T-helper 9 cell (primary cell): ENCODE data around the gene PACRG.

Experiments
- DNase-seq: peaks from one replicate; pipeline ENCODE4 v3.0.0-alpha.2; 2020

Gene PACRG

DNA sequence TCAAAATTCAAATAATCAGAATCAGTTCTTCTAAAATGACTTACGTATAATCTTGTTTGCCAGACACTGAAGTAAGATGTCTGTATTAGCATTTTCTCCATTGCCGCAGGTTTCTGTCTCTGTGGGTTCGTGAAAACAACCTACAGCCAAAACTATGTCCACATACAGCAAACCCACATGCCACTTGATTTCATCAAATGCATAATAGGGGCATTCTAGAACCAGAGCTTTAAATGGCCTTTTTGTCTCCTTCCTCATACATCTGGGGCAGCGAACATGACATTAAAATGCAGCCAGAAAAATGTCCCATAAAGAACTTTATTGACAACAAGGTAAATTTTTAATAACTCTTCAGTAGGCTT lies 596.5 kb downstream of the PACRG start:
- no peak for DNase-seq

DNA sequence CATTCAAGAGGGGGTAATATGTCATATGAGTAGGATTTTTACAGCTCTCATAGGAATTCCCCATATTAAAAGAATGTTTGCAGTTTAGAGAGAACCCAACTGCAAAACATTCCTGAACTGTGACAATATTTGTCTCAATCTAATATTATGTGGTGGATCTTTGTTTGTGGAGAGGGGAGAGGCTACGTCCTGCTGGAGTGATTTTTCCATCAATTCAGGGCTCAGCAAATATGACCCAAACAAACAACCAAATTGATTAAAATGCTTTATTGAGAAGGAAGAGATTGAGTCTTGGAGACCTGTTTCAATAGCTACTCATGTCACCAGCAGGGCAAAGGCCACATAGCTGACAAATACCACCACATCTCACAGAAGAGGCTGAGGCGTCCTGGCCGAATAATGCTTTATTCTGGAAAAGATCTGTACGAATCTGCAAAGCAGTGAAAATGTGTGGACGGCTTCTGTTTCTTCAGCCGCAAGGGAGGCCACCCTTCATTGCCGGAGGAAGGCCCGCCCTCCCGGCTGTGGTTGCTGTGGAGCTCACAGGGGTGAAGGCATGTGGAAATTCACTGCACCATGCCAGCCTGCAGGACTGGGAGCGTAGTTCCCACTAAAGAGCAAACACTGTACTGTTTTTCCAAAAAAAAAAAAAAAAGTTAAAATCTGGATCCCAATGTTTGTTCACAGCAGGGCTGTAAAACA lies 597.1 kb downstream of the PACRG start:
- DNase-seq: no peak

DNA sequence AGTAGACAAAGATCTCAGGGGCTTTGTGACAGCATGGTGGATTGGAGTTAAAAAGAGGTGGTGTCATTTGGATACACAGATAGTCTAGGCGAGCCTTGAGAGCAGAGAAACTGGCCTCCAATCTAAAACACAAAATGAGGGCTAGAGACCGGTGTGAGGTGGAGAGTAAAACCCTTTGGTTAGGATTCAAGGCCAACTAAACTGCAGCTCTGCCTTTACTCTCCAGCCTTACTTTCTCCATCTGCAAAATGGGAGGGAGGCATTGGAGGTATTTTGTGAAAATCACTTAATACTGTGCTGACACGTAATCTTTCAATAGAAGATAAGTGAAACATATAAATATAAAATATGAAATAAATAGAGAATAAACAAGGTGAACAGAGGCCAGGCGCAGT lies 597.6 kb downstream of the PACRG start:
- no peak for DNase-seq

DNA sequence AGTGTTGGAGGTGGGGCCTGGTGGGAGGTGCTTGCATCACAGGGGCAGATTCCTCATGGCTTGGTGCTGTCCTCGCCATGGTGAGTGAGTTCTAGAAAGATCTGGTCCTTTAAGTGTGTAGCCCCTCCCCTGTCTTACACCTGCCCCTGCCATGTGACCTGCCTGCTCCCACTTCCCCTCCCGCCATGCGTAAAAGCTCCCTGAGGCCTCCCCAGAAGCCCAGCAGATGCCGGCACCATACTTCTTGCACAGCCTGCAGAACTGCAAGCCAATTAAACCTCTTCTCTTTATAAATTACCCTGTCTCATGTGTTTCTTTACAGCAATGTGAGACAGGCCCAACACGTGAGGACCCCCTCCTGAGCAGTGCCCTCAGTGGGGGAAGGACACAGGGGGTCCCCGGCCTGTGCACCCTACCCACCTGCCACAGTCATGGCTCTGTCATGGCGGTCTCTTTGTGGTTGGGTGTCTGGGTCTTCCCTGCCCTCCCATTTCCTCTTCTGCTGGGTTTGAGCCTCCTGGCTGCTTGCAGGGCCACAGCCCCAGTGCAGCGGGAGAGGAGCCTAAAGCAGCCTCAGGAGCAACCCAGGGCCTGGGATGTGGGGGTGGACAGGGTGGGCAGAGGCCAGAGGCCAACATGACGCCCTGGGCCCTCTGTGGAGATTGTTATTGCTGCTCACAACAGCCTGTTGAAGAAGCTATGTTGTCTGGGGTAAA lies 599.5 kb downstream of the PACRG start:
- no peak for DNase-seq

DNA sequence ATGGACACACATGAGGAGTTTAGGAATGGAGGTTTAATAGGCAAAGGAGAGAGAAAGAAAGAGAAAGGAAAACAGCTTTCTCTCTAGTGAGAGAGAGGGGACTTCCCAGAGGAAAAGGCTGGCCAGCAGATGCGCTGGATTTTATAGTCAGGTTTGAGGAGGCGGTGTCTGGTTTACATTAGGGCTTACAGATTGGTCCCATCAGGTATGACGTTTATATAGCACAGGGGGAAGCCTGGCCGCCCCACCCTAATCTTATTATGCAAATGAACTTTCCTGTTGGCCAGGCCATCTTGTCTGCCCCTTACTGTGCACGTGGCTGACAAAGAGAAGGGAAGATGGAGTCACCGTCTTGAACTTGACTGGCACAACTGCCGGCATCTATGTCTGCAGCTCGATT lies 600.1 kb downstream of the PACRG start:
- no peak for DNase-seq

DNA sequence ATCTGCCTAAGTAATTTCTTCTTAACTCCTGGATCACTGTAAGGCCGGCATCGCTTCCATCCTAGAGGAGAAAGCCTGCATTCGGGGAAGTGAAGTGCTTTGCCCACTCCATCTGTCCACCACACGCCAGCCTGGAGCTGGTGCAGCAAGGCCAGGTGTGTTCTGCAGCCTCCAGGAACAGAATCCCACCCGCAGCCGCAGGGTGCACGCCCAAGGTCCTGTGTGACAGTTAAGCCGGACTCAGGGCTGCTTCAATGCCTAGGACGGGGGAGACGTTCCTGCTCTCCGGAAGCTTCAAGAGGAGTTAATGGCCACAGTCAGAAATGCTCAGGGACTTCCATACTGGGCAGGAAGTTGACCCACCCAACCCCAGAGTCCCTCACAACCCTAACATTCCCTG lies 600.6 kb downstream of the PACRG start:
- no peak for DNase-seq

DNA sequence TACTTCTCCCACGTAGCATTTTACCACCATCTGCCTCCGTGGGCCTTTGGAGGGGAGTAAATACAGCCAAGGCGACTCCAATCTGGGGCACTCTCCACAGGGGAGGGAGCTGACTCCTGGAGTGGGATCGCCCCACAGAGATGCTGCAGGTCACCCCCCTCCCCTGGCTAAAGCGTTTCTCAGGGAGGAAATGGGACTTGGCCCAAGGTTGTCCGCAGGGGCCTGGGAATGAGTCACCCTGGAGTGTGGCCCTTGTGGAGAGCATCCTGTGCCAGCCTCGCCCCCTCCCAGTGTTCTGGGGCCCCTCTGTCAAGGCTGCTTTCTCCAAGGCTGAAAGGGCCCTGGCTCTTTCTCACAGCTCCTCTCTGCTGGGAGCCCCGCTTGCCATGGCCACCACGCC lies 602.2 kb downstream of the PACRG start:
- no peak for DNase-seq

DNA sequence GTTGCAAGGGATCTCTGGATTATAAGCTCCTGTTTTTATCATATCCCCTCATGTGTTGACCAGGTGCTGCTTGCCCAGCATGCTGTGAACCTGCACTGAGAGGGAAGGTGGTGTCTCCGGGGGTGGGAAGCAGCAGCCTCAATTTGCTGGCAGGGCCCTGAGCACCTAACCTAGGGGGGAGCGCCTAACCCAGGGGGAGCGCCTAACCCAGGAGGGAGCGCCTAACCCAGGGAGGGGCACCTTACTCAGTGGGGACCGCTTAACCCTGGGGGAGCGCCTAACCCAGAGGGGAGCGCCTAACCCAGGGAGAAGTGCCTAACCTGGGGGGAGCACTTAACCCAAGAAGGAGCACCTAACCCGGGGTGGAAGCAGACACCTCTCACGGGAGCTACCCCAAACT lies 603.5 kb downstream of the PACRG start:
- no peak for DNase-seq

DNA sequence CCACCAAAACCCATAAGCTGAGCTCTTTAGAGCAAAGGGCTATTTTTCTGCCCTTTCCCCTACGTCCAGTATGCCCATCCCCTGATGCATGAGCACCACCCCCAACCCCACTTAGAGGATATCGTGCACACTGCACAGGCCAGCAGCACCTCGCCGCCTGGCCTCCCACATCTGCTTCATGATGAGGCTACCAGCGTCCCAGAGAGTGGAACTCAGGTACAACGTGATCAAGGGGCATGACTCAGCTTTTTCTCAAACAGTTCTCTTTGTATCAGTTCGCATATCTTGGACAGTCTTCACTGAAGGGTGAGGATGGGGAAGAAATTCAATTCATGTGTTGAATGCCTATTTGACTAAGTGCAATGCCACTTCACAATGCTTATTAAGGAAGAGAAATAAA lies 604.8 kb downstream of the PACRG start:
- no peak for DNase-seq

DNA sequence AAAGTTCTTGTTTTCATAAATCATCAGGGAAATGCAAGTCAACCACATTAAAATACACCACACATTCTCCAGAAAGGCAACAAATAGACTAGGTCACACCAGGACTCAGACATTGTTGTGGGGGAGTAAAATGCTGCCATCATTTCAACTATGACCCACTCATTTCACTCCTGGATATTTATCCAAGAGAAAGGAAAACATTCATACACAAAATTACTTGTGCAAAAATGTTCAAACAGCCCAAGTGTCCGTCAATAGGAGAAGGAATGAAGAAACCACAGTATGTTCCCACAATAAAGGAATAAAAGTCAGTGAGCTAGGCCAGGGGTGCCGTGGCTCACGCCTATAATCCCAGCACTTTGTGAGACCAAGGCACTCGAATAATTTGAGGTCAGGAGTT lies 605.3 kb downstream of the PACRG start:
- DNase-seq: no peak

DNA sequence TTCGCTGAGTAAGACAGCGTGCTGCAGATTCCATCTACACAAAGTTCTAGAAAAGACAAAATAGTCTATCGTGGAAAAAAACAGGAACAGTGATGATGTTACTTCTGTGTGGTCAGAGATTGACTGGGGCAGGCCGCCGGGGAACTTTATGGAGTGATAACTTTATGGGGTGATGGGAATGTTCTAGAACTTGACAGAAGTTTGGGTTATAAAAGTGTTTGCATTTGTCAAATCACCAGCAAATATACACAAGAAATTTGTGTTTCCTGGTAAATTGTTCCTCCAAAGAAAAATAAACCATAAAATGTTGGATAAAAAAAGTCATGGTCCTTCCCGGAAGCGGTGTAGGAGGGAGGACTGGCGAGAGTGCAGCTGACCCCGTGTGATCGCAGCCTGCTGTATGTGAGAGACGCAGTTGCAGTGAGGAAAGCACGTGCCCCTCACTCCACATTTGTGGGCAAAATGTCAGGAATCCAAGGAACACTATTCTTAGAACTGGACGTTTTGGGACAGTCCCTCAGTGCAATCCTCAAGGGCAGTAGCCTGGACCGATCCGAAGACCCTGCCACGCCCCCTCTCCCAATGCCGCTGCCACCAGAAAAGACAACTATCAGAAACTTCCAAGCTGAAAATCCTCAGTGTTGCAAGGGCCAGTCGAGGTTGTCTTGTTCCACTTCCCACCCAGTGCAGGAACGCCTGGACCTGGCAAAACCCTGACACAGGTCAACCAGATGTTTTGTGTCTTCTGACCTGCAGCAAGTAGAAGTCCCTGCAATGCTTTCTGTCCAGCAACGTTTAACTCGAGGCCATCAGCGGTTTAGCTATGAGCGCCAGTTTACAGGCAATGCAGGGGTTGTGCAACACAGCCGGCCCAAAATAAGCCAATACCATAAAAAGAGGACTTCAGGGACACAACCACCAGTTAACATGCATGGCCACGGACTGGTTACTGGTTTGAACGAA lies 606.2 kb downstream of the PACRG start:
- no peak for DNase-seq

DNA sequence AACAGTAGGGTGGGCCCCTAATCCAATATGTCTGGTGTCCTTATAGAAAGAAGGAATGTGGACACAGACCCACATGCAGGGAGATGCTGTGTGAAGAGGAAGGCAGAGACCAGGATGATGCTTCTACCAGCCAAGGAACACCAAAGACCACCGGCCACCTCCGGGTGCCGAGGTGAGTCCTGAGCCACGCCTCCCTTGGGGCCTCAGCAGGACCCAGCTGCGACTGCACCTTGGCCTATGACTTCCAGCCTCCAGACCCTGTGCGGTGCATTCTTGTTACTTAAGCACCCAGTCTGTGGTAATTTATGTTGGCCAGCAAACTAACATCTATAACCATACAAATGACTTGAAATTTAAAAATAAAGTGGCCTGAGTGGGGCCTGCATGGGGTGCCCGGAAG lies 607.3 kb downstream of the PACRG start:
- no peak for DNase-seq

DNA sequence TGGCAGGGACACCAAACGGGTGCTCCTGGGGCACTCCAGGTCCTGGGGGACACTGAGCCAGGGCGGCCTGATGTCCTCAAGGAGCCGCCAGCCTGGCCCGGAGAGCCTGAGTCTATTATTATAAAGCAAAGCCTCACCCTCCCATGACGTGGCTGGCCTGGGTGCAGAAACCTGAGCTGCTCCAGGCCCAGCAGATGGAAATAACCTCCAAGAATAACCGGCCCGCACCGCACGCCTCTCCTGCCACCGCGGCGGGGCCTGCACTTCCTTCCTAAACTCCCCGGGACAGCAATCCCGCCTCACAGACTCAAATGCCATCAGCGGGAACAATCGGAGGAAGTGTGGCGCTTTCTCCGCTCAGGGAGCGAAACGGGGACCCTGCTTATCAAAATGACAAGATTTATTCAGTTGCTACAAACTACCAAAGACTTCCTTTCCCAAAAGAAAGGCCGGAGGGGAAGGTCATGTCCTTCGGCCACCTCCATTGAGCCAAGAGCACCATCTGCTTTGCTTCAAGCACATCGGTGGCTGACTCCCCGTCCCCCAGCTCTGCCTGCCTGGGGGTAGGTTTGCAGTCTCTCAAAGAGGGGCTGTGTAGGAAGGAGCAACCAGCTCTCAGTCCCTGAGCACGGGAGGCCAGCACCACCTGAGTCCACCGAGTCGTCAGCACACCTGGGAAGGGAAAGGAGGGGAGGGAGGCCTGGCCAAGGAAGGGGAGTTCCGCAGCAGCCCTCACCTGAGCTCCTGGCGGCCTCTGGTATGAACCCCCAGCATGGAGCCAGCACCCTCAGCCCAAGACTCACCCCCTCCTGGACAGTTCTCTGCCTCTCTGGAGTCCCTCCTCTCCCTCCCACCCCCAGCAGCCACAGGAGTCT lies 608.1 kb downstream of the PACRG start:
- DNase-seq: no peak

DNA sequence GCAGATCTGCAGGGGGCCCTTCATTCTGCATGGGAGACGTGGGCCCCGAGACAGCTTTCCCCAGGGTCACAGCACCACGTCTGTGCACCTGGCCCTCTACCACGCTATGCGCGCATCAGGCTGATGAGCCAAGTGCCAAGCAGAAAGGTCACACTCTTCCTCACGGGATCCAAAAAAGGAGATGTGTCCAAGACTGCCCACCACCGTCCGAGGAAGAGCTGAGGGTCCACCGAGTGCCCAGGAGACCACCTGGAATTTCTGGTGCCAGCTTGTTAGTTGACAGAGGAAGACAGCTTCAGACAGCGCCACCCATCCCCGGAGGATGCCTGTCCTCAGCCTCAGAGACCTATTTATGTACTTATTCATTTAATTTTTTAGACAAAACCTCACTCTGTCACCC lies 609.2 kb downstream of the PACRG start:
- DNase-seq: no peak

DNA sequence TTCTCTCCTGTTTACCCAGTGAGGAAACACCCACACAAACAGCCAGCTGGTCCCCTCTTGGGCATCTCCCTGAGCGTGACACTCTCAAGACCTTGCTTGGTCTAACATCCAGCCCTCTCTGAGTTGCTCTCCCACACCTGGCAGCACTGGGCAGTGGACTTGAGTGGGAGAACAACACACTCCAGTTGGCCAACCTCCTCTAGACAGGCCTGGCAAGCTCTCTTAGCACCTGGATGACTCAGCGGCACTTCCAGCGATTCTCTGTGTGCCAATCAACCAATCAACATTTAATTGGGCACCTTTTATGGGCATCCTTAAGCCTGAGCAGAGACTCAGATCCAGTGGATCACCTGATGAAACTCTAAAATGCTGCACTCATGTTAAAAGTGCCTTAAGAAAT lies 610.2 kb downstream of the PACRG start:
- DNase-seq: no peak

DNA sequence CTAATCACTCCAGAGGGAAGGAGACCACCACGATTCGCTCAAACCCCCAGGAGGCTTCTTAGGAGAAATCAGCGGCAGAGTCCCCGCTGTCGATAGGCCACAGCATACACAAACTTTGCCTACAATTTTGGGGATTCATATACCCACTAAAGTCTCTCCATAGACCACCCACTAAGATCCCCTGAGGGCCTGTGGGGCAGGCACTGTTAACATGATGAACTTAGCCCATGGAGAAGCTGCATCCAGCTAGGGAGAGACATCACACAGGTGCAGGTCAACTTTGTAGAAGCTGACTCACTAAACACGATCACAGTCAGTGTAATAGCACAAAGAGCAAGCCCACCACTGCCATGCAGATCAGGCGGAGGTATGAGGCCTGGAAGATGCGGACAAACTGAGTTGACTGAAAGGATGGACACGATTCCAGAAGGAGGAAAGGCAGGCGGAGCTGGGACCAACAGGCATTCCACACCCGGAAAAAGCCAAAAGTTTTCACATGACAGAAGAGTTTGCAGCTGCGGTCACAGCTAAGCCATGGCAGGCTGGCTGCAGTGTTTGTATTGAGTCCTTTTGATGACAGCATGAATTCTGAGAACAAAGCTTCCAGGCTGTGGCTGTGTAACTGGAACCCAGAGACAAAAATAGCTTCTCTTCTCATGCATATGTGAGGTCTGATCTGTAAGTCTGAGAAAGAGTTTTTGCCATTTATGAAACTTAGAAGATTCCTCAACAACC lies 611.1 kb downstream of the PACRG start:
- no peak for DNase-seq

DNA sequence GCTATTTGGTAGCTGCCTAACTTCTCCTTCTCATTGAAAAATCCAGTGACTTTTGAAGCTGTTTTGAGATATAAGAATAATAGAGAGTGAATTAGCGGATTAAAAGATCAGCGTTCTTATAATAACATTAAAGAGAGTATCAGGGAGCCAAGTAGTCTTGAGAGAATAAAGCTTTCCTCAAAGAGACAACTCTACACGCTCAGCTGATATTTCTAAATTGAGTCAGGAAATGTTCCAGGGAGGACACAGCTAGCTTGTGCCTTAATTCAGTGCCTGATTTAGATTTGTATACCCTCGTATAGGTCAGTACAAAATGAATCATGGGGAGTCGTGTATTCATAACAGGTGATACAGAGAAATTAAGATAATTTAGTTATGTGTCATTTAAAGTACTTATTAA lies 611.7 kb downstream of the PACRG start:
- no peak for DNase-seq

DNA sequence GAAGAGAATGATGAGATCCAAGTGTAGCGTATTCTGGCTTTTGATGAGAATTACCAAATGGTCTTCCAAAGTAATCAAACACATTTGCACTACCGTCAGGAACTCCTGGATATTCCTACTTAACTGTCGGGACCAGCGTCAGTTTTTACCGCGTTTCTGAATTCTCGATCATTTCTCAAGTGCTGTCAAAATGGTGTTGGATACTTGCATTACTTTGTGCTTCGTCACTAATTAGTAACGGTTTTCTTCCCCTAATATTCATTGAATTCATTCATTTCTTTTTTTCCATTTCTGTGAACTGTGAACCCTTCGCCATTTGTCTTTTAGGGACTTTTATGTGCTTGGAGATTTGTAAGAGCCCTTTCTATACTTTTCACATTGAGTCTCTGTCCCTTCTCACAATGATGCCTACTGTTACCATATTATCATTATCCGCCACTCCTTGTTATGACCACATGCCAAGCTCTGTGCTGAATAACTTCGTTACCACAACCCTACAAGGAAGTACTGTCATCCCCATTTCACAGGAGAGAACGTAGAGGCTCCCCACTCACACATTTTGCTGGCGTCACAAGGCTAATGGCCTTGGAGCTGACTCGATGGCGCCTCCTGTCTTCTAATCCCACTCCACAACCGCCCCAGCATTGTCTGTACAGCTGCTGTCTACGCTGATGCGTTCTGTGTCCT lies 612.6 kb downstream of the PACRG start:
- DNase-seq: no peak

DNA sequence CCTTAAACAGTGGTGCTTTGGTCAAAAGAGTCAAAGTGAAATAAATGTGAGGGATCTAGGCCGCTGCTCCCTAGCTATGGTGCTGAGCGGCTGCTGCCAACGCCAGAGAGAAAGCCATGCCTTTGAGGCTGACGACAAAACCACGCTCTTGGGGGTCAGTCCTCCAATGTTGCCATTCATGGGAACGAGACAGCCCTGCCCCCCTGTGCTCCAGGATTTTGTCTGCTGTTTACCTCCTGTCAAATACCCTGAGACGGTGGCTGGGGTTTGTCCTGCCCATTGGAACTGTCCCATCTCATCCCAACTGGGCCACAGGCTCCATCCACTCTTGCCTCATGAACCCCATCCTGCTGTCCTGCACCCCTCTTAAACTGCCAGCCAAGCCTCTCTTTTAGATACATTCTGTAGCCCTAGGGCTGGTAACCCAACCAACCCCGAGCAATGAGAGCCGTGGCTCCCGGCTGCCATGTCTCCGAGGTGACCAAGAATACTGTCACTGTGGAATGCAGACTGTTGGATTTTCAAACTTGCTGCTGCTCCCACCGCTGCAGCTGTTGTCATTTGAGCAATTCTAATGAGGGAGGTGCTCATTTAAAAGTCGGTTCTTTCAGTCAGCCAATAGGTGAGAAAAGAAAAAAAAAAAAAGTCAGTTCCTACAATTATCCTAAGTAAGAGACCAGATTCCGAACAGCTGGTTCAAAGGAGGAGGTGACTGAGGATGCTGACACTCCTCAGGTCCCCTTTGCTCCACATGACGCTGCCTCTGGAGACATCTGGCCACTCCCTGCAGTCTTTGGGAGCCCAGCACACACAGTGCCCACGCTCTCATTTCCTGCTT lies 613.7 kb downstream of the PACRG start:
- no peak for DNase-seq
